ENCODE measurements around the gene GLP1R. TPM values are rescaled to one million over a fixed set of nuclear protein-coding genes. Genes with fewer than 3 reads are reported as not detected.
A peak's percentile ranks its signal among the peaks of the same experiment; 100 is the strongest.

The GLP1R gene
- total and polyA plus RNA-seq, 3 experiments from 2014 or later: not detected

- CTCF ChIA-PET: interaction anchor here (1.8 kb wide), 1 partner anchor 13 kb away, joined by 4 read pairs; no protein-coding TSS in a partner anchor
- Histone ChIP-seq H3K27me3 (ENCODE audit: insufficient read depth, low read length, poor library complexity, severe bottlenecking) (no peaks in the 10 kb centered on the region), H3K4me3 (ENCODE audit: low read length) (no peak overlapping the region), H3K4me1 (ENCODE audit: insufficient read depth, low read length) (no peaks in the 10 kb centered on the region), H3K36me3 (ENCODE audit: insufficient read depth, low read length) (no peaks in the 10 kb centered on the region), H3K27ac (ENCODE audit: low read depth, low read length) (no peak overlapping the region), H3K9me3 (ENCODE audit: low read length) (no peaks in the 10 kb centered on the region)
- POLR2A ChIA-PET: no interaction called here
- H3K27me3 Mint-ChIP-seq: peaks cover 7 to 32% of the 10 kb centered on the region in 2 donors
- no peaks in the 10 kb centered on the region for H3K9me3 Mint-ChIP-seq
- DNase-seq: no peak
- H3K4me3 Mint-ChIP-seq: no peak overlapping the region
- H3K27ac Mint-ChIP-seq: no peak overlapping the region
- H3K4me1 Mint-ChIP-seq: no peaks in the 10 kb centered on the region
- no peaks in the 10 kb centered on the region for H3K36me3 Mint-ChIP-seq
Observed at GRCh38 chr6:39016839-39017546, 31.6 kb upstream of the GLP1R start.

- ChIA-PET POLR2A (no interaction called here), CTCF (interaction anchor here (1.8 kb wide), 1 partner anchor 14 kb away, joined by 4 read pairs; no protein-coding TSS in a partner anchor)
- H3K9me3 Mint-ChIP-seq: no peaks in the 10 kb centered on the region
Observed at GRCh38 chr6:39017547-39017880, 31.1 kb upstream of the GLP1R start.

GRCh38 chr6:39018103-39018502 is 30.5 kb upstream of the GLP1R start:
- Mint-ChIP-seq H3K4me1 (no peaks in the 10 kb centered on the region), H3K9me3 (no peaks in the 10 kb centered on the region), H3K27me3 (peaks cover 9 to 25% of the 10 kb centered on the region in 2 donors), H3K4me3 (no peak overlapping the region), H3K36me3 (no peaks in the 10 kb centered on the region), H3K27ac (no peak overlapping the region)
- Histone ChIP-seq H3K27me3 (ENCODE audit: insufficient read depth, low read length, poor library complexity, severe bottlenecking) (no peaks in the 10 kb centered on the region), H3K9me3 (ENCODE audit: low read length) (no peaks in the 10 kb centered on the region), H3K27ac (ENCODE audit: low read depth, low read length) (no peak overlapping the region), H3K4me3 (ENCODE audit: low read length) (no peak overlapping the region), H3K4me1 (ENCODE audit: insufficient read depth, low read length) (no peaks in the 10 kb centered on the region), H3K36me3 (ENCODE audit: insufficient read depth, low read length) (no peaks in the 10 kb centered on the region)
- no peak for DNase-seq
- CTCF ChIA-PET: interaction anchor here (1.8 kb wide), 1 partner anchor 14 kb away, joined by 4 read pairs; no protein-coding TSS in a partner anchor
- POLR2A ChIA-PET: no interaction called here

More at GRCh38 chr6:39017547-39017880, 31.1 kb upstream of the GLP1R start:
- Histone ChIP-seq H3K27me3 (ENCODE audit: insufficient read depth, low read length, poor library complexity, severe bottlenecking) (no peaks in the 10 kb centered on the region), H3K36me3 (ENCODE audit: insufficient read depth, low read length) (no peaks in the 10 kb centered on the region), H3K4me3 (ENCODE audit: low read length) (no peak overlapping the region), H3K9me3 (ENCODE audit: low read length) (no peaks in the 10 kb centered on the region), H3K27ac (ENCODE audit: low read depth, low read length) (no peak overlapping the region), H3K4me1 (ENCODE audit: insufficient read depth, low read length) (no peaks in the 10 kb centered on the region)
- DNase-seq: no peak
- Mint-ChIP-seq H3K27ac (no peak overlapping the region), H3K4me1 (no peaks in the 10 kb centered on the region), H3K4me3 (no peak overlapping the region), H3K36me3 (no peaks in the 10 kb centered on the region), H3K27me3 (peaks cover 7 to 28% of the 10 kb centered on the region in 2 donors)

GRCh38 chr6:39020136-39020535 is 28.4 kb upstream of the GLP1R start:
- Mint-ChIP-seq H3K4me1 (no peaks in the 10 kb centered on the region), H3K9me3 (no peaks in the 10 kb centered on the region), H3K4me3 (no peak overlapping the region), H3K27ac (no peak overlapping the region), H3K27me3 (peaks cover 3 to 15% of the 10 kb centered on the region in 2 donors), H3K36me3 (no peaks in the 10 kb centered on the region)
- Histone ChIP-seq H3K9me3 (ENCODE audit: low read length) (no peaks in the 10 kb centered on the region), H3K27me3 (ENCODE audit: insufficient read depth, low read length, poor library complexity, severe bottlenecking) (no peaks in the 10 kb centered on the region), H3K36me3 (ENCODE audit: insufficient read depth, low read length) (no peaks in the 10 kb centered on the region), H3K4me1 (ENCODE audit: insufficient read depth, low read length) (no peaks in the 10 kb centered on the region), H3K27ac (ENCODE audit: low read depth, low read length) (no peak overlapping the region), H3K4me3 (ENCODE audit: low read length) (no peak overlapping the region)
- DNase-seq: no peak
- ChIA-PET POLR2A (no interaction called here), CTCF (no interaction called here)

GRCh38 chr6:39021041-39021440 is 27.5 kb upstream of the GLP1R start:
- ChIA-PET CTCF (no interaction called here), POLR2A (no interaction called here)
- no peaks in the 10 kb centered on the region for H3K36me3 Mint-ChIP-seq
- Histone ChIP-seq H3K27ac (ENCODE audit: low read depth, low read length) (no peak overlapping the region), H3K4me1 (ENCODE audit: insufficient read depth, low read length) (no peaks in the 10 kb centered on the region), H3K4me3 (ENCODE audit: low read length) (no peak overlapping the region), H3K9me3 (ENCODE audit: low read length) (no peaks in the 10 kb centered on the region), H3K27me3 (ENCODE audit: insufficient read depth, low read length, poor library complexity, severe bottlenecking) (no peaks in the 10 kb centered on the region), H3K36me3 (ENCODE audit: insufficient read depth, low read length) (no peaks in the 10 kb centered on the region)
- H3K27ac Mint-ChIP-seq: no peak overlapping the region
- DNase-seq: no peak
- no peaks in the 10 kb centered on the region for H3K4me1 Mint-ChIP-seq
- H3K27me3 Mint-ChIP-seq: peaks cover 3 to 14% of the 10 kb centered on the region in 2 donors
- H3K4me3 Mint-ChIP-seq: no peak overlapping the region
- no peaks in the 10 kb centered on the region for H3K9me3 Mint-ChIP-seq

GRCh38 chr6:39021779-39022178 is 26.8 kb upstream of the GLP1R start:
- H3K4me3 Mint-ChIP-seq: no peak overlapping the region
- ChIA-PET CTCF (no interaction called here), POLR2A (no interaction called here)
- no peak overlapping the region for H3K27ac ChIP-seq (ENCODE audit: low read depth, low read length)
- peaks cover 3 to 11% of the 10 kb centered on the region in 2 donors for H3K27me3 Mint-ChIP-seq
- no peaks in the 10 kb centered on the region for H3K9me3 ChIP-seq (ENCODE audit: low read length)
- no peaks in the 10 kb centered on the region for H3K36me3 ChIP-seq (ENCODE audit: insufficient read depth, low read length)
- no peaks in the 10 kb centered on the region for H3K9me3 Mint-ChIP-seq
- H3K36me3 Mint-ChIP-seq: no peaks in the 10 kb centered on the region
- H3K4me1 Mint-ChIP-seq: no peaks in the 10 kb centered on the region
- no peak overlapping the region for H3K4me3 ChIP-seq (ENCODE audit: low read length)
- no peak for DNase-seq
- H3K27me3 ChIP-seq (ENCODE audit: insufficient read depth, low read length, poor library complexity, severe bottlenecking): no peaks in the 10 kb centered on the region
- no peaks in the 10 kb centered on the region for H3K4me1 ChIP-seq (ENCODE audit: insufficient read depth, low read length)
- H3K27ac Mint-ChIP-seq: no peak overlapping the region

GRCh38 chr6:39026175-39026574 is 22.4 kb upstream of the GLP1R start:
- POLR2A ChIA-PET: interaction anchor here (0.6 kb wide), 1 partner anchor 97 kb away, joined by 3 read pairs; no protein-coding TSS in a partner anchor
- peaks cover 7 to 30% of the 10 kb centered on the region in 2 donors for H3K27me3 Mint-ChIP-seq
- no peaks in the 10 kb centered on the region for H3K9me3 Mint-ChIP-seq
- Histone ChIP-seq H3K4me1 (ENCODE audit: insufficient read depth, low read length) (no peaks in the 10 kb centered on the region), H3K27ac (ENCODE audit: low read depth, low read length) (no peak overlapping the region), H3K4me3 (ENCODE audit: low read length) (no peak overlapping the region), H3K27me3 (ENCODE audit: insufficient read depth, low read length, poor library complexity, severe bottlenecking) (no peaks in the 10 kb centered on the region), H3K9me3 (ENCODE audit: low read length) (no peaks in the 10 kb centered on the region), H3K36me3 (ENCODE audit: insufficient read depth, low read length) (no peaks in the 10 kb centered on the region)
- H3K4me1 Mint-ChIP-seq: no peaks in the 10 kb centered on the region
- H3K27ac Mint-ChIP-seq: no peak overlapping the region
- H3K36me3 Mint-ChIP-seq: no peaks in the 10 kb centered on the region
- CTCF ChIA-PET: no interaction called here
- DNase-seq: no peak
- H3K4me3 Mint-ChIP-seq: no peak overlapping the region

GRCh38 chr6:39029156-39030011 is 19.2 kb upstream of the GLP1R start:
- Mint-ChIP-seq H3K36me3 (no peaks in the 10 kb centered on the region), H3K9me3 (no peaks in the 10 kb centered on the region), H3K4me3 (no peak overlapping the region), H3K27ac (peak overlapping the region in 1 of 8 donors; percentile 13), H3K27me3 (peaks cover 11 to 48% of the 10 kb centered on the region in 2 donors), H3K4me1 (no peaks in the 10 kb centered on the region)
- H3K4me3 ChIP-seq (ENCODE audit: low read length): no peak overlapping the region
- ChIA-PET POLR2A (no interaction called here), CTCF (no interaction called here)
- DNase-seq: peak in 2 of 5 donors; percentile 10 to 11
- H3K36me3 ChIP-seq (ENCODE audit: insufficient read depth, low read length): no peaks in the 10 kb centered on the region
- no peaks in the 10 kb centered on the region for H3K9me3 ChIP-seq (ENCODE audit: low read length)
- no peaks in the 10 kb centered on the region for H3K27me3 ChIP-seq (ENCODE audit: insufficient read depth, low read length, poor library complexity, severe bottlenecking)
- H3K4me1 ChIP-seq (ENCODE audit: insufficient read depth, low read length): no peaks in the 10 kb centered on the region
- H3K27ac ChIP-seq (ENCODE audit: low read depth, low read length): no peak overlapping the region

Data from CD8-positive, alpha-beta memory T cell (primary cell).